ENCODE data around the gene BTD.
"Not testable (repeated sequence)": the region's sequence is repeated elsewhere in the genome, so short reads cannot be mapped to it uniquely, and the experiment has no call there.

Gene BTD

DNA sequence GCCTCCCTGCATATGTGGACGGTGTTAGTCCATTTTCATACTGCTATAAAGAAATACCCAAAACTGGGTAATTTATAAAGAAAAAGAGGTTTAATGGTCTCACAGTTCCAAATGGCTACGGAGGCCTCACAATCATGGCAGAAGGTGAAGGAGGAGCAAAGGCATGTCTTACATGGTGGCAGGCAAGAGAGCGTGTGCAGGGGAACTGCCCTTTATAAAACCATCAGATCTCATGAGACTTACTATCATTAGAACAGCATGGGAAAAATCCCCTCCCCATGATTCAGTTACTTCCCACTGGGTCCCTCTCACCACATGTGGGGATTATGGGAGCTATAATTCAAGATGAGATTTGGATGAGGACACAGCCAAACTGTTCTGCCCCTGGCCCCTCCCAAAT lies 1.3 kb downstream of the BTD start:
- not testable (repeated sequence) for DNase-seq (ENCODE audit: low read depth in 3 of 3)

- DNase-seq (ENCODE audit: low read depth in 3 of 3) = not testable (repeated sequence)
Observed at GRCh38 chr3:15604584-15604983, 3.0 kb downstream of the BTD start.

DNA sequence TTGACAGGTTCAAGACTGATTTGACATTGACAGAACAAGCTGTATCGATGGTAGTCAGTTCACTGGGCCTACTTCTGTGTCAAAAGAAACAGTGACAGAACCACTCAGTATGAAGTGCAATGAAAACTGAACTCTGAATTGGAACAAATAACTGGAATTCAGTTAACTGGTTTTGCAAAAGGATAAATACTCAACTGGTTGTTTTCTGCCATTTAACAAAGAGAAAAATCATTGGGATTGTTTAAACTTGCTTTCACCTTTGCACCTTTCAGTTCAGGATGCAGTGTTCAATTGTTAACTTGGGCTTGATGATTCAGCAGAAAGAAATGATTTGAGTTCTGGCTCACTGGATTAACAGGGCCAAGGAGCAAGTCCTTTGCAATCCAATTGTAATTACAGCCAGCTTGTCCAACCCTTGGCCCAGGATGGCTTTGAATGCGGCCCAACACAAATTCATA lies 4.9 kb downstream of the BTD start:
- no peak for DNase-seq (ENCODE audit: low read depth in 3 of 3)

DNA sequence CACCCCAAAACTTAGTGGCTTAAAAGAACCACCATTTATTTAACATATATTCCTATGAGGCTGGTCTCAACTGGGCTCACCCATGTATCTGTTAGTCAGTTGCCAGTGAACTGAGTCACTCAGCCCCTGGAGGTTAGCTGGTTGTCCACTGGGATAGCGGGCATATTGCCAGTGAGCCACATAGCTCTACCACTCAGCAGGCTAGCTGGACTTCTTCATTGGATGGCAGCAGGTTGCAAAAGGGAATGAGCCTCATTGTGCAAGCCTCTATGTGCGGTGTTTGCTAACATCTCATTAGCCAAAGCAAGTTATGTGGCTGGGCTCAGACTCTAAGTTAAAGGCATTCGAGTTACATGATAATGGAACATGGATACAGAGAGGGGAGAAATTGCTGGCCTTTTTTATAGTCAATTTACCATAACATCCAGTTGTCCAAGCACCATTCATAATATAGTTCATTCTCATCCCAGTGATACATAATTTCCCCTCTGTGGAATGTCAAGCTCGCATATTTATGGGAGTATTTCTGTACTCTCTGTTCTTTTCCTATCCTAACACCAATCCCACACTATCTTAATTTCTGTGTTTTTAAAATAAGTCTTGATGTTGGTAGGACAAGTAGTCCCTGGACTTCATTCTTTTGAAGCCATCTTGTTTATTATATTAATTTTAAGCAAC lies 8.7 kb downstream of the BTD start:
- no peak for DNase-seq (ENCODE audit: low read depth in 3 of 3)

DNA sequence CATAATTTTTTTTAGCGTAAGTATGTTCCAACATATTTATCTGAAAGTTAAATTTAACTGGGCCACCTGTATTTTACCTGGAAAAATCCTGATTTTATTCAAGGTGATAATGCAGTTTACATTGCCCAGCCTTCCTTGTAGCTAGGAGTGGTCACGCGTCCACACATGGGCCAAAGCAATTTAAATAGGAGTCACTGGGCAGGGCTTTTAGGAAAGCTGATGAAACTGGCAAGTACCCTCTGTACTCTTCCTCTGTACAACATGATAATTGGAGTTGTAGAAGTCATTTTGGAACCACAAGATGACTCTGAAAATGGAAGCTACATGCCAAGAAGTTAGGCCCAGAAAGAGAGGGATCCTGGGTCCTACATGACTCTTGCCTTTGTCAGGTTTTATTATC lies 9.5 kb downstream of the BTD start:
- DNase-seq (ENCODE audit: low read depth in 3 of 3) = no peak

DNA sequence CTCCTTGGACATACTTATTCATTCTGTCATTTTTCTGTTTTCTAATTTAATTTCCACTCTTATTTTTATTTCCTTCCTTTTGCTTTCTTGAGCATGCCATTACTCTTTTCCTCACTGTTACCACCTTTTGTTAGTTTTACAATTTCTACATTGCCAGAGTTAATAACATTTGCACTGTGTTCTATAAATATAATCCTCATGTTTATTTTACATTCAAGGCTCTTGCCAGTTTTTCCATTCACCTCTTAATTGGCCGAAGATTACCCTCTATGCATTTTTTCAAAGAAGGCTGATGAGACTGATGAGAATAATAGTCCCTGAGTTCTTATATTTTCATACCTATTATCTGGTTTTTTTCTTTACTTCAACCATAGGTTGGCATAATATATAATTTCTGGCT lies 10.5 kb downstream of the BTD start:
- DNase-seq (ENCODE audit: low read depth in 3 of 3) = no peak

GRCh38 chr3:15614958-15615357 lies 13.4 kb downstream of the BTD start:
- DNase-seq (ENCODE audit: low read depth in 3 of 3) = no peak

GRCh38 chr3:15616053-15616452 lies 14.5 kb downstream of the BTD start:
- DNase-seq (ENCODE audit: low read depth in 3 of 3) = no peak

GRCh38 chr3:15619659-15620464 lies 18.3 kb downstream of the BTD start:
- DNase-seq (ENCODE audit: low read depth in 3 of 3) = not testable (repeated sequence)

- no peak for DNase-seq (ENCODE audit: low read depth in 3 of 3)
Observed at GRCh38 chr3:15623535-15624440, 22.2 kb downstream of the BTD start.

GRCh38 chr3:15628967-15629366 lies 27.4 kb downstream of the BTD start:
- DNase-seq (ENCODE audit: low read depth in 3 of 3) = no peak

- DNase-seq (ENCODE audit: low read depth in 3 of 3) = peak in 2 of 3 experiments; percentile 33 to 49
Observed at GRCh38 chr3:15629860-15630597, 28.5 kb downstream of the BTD start.

DNA sequence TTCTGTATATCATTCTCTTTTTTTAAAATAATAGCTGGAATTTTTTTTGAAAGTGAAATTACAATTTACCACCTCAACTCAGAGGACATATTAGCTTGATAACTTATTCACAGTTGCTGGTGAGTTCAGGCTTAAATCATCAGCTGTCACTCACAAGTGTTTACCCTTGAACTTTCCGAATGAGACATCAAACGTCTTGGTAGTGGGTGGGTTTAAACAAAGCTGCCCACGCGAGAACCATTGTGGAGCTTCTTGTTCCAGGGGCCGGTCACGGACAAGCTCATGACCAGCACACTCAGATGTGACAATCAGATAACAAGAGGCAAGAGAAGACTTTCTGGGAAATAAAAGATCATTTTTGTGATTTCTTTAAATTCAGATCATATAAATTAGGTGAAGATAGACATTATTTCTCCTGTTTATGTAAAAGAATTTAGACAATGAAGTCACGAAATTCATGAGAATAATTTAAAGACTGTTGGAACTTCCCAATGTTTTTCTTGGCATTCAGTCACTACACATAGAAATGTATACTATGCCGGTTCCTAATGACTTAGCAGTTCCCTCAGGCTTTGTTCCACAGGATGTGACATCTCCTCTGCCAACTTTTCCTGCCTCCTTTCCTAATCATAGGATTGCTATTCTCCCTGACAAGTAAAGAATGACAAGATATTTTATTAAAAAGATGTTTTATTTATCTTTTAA lies 29.3 kb downstream of the BTD start:
- no peak for DNase-seq (ENCODE audit: low read depth in 3 of 3)

DNA sequence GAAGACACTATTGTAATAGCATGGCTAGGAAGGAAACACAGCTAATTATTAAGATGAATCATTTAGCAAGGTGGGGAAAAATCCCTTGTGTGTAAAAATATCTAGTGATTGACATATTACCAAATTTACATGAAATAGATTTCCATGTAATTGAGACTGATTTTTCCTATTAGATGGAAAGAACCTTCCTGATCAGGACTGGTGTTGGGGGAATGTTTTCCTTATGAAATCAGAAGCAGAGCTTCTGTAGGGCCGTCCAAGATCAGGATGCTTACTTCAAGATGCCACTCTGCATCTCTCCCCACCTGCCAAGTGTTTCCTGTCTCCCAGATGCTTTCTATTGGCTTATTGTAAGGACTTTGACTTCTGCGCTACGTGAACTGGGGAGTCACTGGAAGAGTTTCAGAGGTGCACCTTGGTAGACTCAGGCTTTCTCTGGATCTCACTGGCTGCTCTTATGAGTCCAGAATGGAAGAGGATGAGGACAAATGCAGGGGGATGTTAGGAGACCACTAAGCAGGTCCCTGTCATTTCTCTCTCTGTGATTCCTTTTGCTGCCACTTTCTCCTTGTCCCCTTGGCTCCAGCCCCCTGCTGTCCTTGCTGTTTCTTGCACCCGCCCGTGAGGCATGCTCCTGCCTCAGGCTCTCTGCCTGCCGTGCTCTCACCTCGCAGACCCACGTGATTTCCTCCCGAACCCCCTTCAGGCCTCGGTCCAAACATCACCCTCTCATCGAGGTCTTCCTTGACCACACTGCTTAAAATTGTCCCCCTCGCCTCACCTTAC lies 30.1 kb downstream of the BTD start:
- DNase-seq (ENCODE audit: low read depth in 3 of 3) = no peak

GRCh38 chr3:15632212-15632580 lies 30.7 kb downstream of the BTD start:
- no peak for DNase-seq (ENCODE audit: low read depth in 3 of 3)

- DNase-seq (ENCODE audit: low read depth in 3 of 3) = no peak
Observed at GRCh38 chr3:15633159-15633558, 31.6 kb downstream of the BTD start.

GRCh38 chr3:15633766-15634598 lies 32.4 kb downstream of the BTD start:
- DNase-seq (ENCODE audit: low read depth in 3 of 3) = no peak

DNA sequence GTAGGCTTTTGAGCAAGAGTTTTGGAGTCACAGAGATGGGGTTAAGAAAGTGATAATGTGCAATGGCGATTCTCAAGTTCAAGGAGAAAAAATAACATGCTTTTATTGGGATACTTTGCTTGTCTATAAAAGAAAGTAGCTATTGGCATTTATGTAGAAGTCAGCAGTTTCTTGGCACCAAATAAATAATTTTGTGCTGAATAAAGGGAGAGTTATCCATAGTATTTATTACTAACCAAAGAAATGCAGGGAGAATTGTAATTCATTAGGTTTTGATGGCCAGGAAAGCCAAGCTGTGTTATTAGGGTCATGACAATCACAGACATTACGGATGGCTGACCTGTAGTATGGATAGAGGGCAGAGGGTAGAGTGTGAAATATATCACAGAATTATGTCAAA lies 33.1 kb downstream of the BTD start:
- no peak for DNase-seq (ENCODE audit: low read depth in 3 of 3)

DNA sequence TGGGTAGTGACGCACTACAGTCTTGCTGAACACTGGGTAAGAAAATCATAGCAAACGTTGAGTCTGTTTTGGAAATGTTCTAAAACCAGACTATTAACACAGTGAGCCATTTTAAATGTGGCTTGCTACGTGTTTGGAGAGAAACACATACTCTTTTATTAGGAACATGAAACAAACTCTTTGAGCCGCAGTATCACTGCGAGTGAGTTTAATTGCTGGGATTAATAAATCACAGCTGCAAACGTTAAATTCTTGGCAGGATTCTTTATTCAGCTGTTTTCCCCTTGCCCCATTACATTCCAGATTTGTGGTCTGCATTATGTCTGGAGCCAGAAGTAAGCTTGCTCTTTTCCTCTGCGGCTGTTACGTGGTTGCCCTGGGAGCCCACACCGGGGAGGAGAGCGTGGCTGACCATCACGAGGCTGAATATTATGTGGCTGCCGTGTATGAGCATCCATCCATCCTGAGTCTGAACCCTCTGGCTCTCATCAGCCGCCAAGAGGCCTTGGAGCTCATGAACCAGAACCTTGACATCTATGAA lies 33.6 kb downstream of the BTD start:
- DNase-seq (ENCODE audit: low read depth in 3 of 3) = no peak
